Measurements from ENCODE around the gene ACOT13.

Gene ACOT13

DNA sequence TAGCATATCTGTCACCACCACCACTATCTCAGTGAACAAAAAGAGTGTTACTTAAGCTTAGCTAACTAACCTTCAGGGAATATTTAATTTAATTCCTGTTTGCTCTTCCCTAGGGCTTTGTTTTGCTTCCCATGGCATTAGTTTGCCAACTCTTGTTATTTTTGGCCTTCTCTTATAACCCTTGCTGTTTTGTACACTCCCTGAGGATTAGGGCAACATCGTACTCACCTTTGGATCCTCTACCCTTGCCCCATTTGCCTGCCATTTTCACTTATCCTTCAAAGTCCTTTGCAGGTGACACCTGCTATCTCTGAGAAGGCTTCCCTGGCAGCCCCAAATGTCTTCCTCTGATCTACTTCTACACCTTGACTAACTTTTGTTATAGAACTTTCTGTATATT lies 23.7 kb downstream of the ACOT13 start:
- TF ChIP-seq EZH2phosphoT487 (IDR thresholded peaks at IDR 0.05; ENCODE audit: low read depth), result no peak
- TF ChIP-seq, protein P1, sequence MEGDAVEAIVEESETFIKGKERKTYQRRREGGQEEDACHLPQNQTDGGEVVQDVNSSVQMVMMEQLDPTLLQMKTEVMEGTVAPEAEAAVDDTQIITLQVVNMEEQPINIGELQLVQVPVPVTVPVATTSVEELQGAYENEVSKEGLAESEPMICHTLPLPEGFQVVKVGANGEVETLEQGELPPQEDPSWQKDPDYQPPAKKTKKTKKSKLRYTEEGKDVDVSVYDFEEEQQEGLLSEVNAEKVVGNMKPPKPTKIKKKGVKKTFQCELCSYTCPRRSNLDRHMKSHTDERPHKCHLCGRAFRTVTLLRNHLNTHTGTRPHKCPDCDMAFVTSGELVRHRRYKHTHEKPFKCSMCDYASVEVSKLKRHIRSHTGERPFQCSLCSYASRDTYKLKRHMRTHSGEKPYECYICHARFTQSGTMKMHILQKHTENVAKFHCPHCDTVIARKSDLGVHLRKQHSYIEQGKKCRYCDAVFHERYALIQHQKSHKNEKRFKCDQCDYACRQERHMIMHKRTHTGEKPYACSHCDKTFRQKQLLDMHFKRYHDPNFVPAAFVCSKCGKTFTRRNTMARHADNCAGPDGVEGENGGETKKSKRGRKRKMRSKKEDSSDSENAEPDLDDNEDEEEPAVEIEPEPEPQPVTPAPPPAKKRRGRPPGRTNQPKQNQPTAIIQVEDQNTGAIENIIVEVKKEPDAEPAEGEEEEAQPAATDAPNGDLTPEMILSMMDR (IDR thresholded peaks at IDR 0.05; ENCODE audit: low read depth, low read length), result no peak

DNA sequence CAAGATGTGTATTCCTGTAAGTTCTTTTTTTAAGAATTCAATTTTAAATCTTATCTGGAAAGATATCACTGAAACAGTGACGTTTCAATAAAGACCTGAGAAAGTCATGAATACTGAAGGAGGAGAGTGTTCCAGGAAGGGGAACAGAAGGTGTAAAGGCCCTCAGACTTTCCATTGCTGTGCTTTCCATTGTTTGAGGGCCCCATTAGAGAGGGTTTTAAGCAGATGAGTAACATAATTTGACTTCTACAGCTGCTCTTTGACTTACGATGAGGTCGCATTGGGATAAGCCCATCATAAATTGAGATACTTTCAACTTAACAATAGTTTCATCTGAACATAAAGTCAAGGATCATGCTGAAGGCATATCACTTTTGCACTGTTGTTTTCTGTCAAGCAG lies 24.7 kb downstream of the ACOT13 start:
- Histone ChIP-seq H2AFZ (ENCODE audit: low read depth, low read length) (no peak overlapping the region), H3K27ac (ENCODE audit: low read length) (no peak overlapping the region), H3K36me3 (replicated peaks; ENCODE audit: low read depth, low read length) (no peaks in the 10 kb centered on the region), H3K79me2 (ENCODE audit: low read length) (no peaks in the 10 kb centered on the region), H4K20me1 (ENCODE audit: insufficient read depth, low read length) (no peaks in the 10 kb centered on the region), H3K27me3 (ENCODE audit: low read depth, low read length) (no peaks in the 10 kb centered on the region), H3K9ac (ENCODE audit: low read length) (no peak overlapping the region), H3K4me1 (ENCODE audit: low read length) (peaks cover 5% of the 10 kb centered on the region; the same call in 1 of the 2 replicates), H3K9me3 (ENCODE audit: insufficient read depth, low read length) (no peaks in the 10 kb centered on the region), H3K4me3 (ENCODE audit: low read length) (no peak overlapping the region), H3K4me2 (ENCODE audit: low read length) (no peak overlapping the region)
- no peak for TF ChIP-seq EZH2phosphoT487 (IDR thresholded peaks at IDR 0.05; ENCODE audit: low read depth)
- TF ChIP-seq, protein P1 (IDR thresholded peaks at IDR 0.05; ENCODE audit: low read depth, low read length), result no peak

More for the DNA sequence above, 23.7 kb downstream of the ACOT13 start:
- Histone ChIP-seq H3K4me1 (ENCODE audit: low read length) (peaks cover 5% of the 10 kb centered on the region; the same call in 1 of the 2 replicates), H3K9ac (ENCODE audit: low read length) (no peak overlapping the region), H2AFZ (ENCODE audit: low read depth, low read length) (no peak overlapping the region), H3K79me2 (ENCODE audit: low read length) (no peaks in the 10 kb centered on the region), H3K4me3 (ENCODE audit: low read length) (no peak overlapping the region), H3K27me3 (ENCODE audit: low read depth, low read length) (no peaks in the 10 kb centered on the region), H3K9me3 (ENCODE audit: insufficient read depth, low read length) (no peaks in the 10 kb centered on the region), H4K20me1 (ENCODE audit: insufficient read depth, low read length) (no peaks in the 10 kb centered on the region), H3K27ac (ENCODE audit: low read length) (no peak overlapping the region), H3K36me3 (replicated peaks; ENCODE audit: low read depth, low read length) (no peaks in the 10 kb centered on the region), H3K4me2 (ENCODE audit: low read length) (no peak overlapping the region)

DNA sequence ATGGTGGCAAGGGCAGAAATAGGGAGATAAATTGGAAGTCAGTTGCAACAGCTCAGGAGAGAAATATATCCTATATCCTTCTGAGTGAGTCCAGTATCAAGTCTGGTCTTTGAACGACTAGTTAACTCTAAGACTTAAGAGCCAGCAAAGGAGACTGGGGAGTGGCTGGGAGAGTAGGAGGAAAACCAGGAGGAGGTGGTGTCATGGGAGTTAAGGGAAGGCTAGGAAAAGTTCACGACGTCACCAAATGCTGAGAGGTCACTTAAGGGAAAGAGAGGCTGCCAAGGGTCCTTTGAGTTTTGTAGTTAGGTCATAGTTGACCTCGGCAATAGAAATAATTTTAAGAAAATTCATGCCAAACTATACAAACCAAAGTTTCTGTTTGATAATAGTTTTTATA lies 25.1 kb downstream of the ACOT13 start:
- TF ChIP-seq EZH2phosphoT487 (IDR thresholded peaks at IDR 0.05; ENCODE audit: low read depth), result no peak
- TF ChIP-seq, protein P1 (IDR thresholded peaks at IDR 0.05; ENCODE audit: low read depth, low read length), result no peak
- Histone ChIP-seq H3K4me1 (ENCODE audit: low read length) (peaks cover 5% of the 10 kb centered on the region; the same call in 1 of the 2 replicates), H3K27me3 (ENCODE audit: low read depth, low read length) (no peaks in the 10 kb centered on the region), H4K20me1 (ENCODE audit: insufficient read depth, low read length) (no peaks in the 10 kb centered on the region), H3K9me3 (ENCODE audit: insufficient read depth, low read length) (no peaks in the 10 kb centered on the region), H3K4me2 (ENCODE audit: low read length) (no peak overlapping the region), H3K4me3 (ENCODE audit: low read length) (no peak overlapping the region), H3K79me2 (ENCODE audit: low read length) (no peaks in the 10 kb centered on the region), H3K36me3 (replicated peaks; ENCODE audit: low read depth, low read length) (no peaks in the 10 kb centered on the region), H2AFZ (ENCODE audit: low read depth, low read length) (no peak overlapping the region), H3K27ac (ENCODE audit: low read length) (no peak overlapping the region), H3K9ac (ENCODE audit: low read length) (no peak overlapping the region)

DNA sequence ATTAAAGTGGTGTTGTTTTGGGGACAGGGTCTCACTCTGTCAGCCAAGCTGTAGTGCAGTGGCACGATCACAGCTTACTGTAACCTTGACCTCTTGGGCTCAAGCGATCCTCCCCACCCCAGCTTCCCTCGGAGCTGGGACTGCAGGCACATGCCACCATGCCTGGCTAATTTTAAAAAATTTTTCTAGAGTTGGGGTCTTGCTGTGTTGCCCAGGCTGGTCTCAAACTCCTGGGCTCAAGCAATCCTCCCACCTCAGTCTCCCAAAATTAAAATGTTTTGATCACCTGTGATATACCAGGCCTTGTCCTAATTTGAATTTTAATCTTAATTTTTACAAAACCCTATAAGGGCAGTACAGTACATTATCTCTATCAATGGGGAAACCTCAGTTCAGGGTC lies 25.5 kb downstream of the ACOT13 start:
- H3K4me1 ChIP-seq (ENCODE audit: low read length), result peaks cover 5% of the 10 kb centered on the region; the same call in 1 of the 2 replicates
- TF ChIP-seq, protein P1 (IDR thresholded peaks at IDR 0.05; ENCODE audit: low read depth, low read length), result no peak
- TF ChIP-seq EZH2phosphoT487 (IDR thresholded peaks at IDR 0.05; ENCODE audit: low read depth), result no peak
- H4K20me1 ChIP-seq (ENCODE audit: insufficient read depth, low read length), result no peaks in the 10 kb centered on the region

More for the DNA sequence above, 25.5 kb downstream of the ACOT13 start:
- Histone ChIP-seq H3K9me3 (ENCODE audit: insufficient read depth, low read length) (no peaks in the 10 kb centered on the region), H3K4me2 (ENCODE audit: low read length) (no peak overlapping the region), H3K4me3 (ENCODE audit: low read length) (no peak overlapping the region), H3K36me3 (replicated peaks; ENCODE audit: low read depth, low read length) (no peaks in the 10 kb centered on the region), H3K27me3 (ENCODE audit: low read depth, low read length) (no peaks in the 10 kb centered on the region), H3K79me2 (ENCODE audit: low read length) (no peaks in the 10 kb centered on the region), H2AFZ (ENCODE audit: low read depth, low read length) (no peak overlapping the region), H3K9ac (ENCODE audit: low read length) (no peak overlapping the region), H3K27ac (ENCODE audit: low read length) (no peak overlapping the region)
